SK-N-SH (cell line): ENCODE results near the gene TNFSF13. TPM values are rescaled to one million over a fixed set of nuclear protein-coding genes. Genes with fewer than 3 reads are reported as not detected.
A peak's percentile ranks its signal among the peaks of the same experiment; 100 is the strongest.

Experiments
- CTCF ChIA-PET: fragments of 300-600, 350-600 bp; formaldehyde crosslinking; extraction: SDS; loops from one replicate; lab custom pipeline; 2021; lab: Yijun Ruan, JAX
- POLR2A ChIA-PET: fragments of 350-600 bp; sonication (Branson Sonifier 250); formaldehyde crosslinking; extraction: SDS; loops from one replicate; lab custom pipeline; 2020; ENCODE audit warnings: antibody characterized with exemption, inconsistent platforms; lab: Yijun Ruan, JAX
- DNase-seq: peaks from one replicate; pipeline ENCODE4 v3.0.0; 2012
- H2AFZ ChIP-seq: fragments of 200-600 bp; sonication (generic); 2 replicates; pipeline ENCODE4 v1.8.1; 2016; ENCODE audit warnings: antibody characterized with exemption, mild to moderate bottlenecking, low read depth
- H3F3A ChIP-seq: fragments of 200-600 bp; sonication (generic); replicated peaks from 2 replicates; pipeline ENCODE3; 2016; ENCODE audit warnings: antibody characterized with exemption, mild to moderate bottlenecking; ENCODE audit not compliant: insufficient read depth
- H3K27ac ChIP-seq, 2 experiments: fragments of 200-500 bp in 1 of 2; fragments of 200-600 bp in 1 of 2; sonication (Bioruptor generic) in 1 of 2; sonication (generic), shearing (Covaris generic) in 1 of 2; 2 replicates each; pipeline versions ENCODE4 v1.5.1 to v1.6.1; 2014 to 2016; ENCODE audit warnings: low read depth in 2 of 2, inconsistent platforms in 1 of 2, low read length in 1 of 2, mild to moderate bottlenecking in 1 of 2, mixed read lengths in 1 of 2
- H3K27me3 ChIP-seq: fragments of 200-600 bp; sonication (generic), shearing (Covaris generic); 2 replicates; pipeline ENCODE4 v1.6.1; 2016; ENCODE audit warnings: mixed run types; ENCODE audit not compliant: insufficient read depth
- H3K36me3 ChIP-seq, 2 experiments: fragments of 200-500 bp in 1 of 2; fragments of 200-600 bp in 1 of 2; sonication (Bioruptor generic) in 1 of 2; sonication (generic) in 1 of 2; replicated peaks in 1 of 2; 2 replicates each; pipeline versions ENCODE3 to v1.5.1; 2014 to 2016; ENCODE audit warnings: low read length in 1 of 2, mild to moderate bottlenecking in 1 of 2; ENCODE audit not compliant: insufficient read depth in 2 of 2, control insufficient read depth in 1 of 2
- H3K4me1 ChIP-seq, 2 experiments: fragments of 200-500 bp in 1 of 2; fragments of 200-600 bp in 1 of 2; sonication (Bioruptor generic) in 1 of 2; sonication (generic), shearing (Covaris generic) in 1 of 2; 2 replicates each; pipeline versions ENCODE4 v1.5.1 to v1.6.1; 2014 to 2016; ENCODE audit warnings: low read depth in 1 of 2, low read length in 1 of 2, mixed run types in 1 of 2; ENCODE audit not compliant: insufficient read depth in 2 of 2, control insufficient read depth in 1 of 2
- H3K4me2 ChIP-seq: fragments of 200-600 bp; sonication (generic), shearing (Covaris generic); 2 replicates; pipeline ENCODE4 v1.6.1; 2017; ENCODE audit warnings: mixed run types
- H3K4me3 ChIP-seq, 2 experiments: fragments of 200-500 bp in 1 of 2; fragments of 200-600 bp in 1 of 2; sonication (Bioruptor generic) in 1 of 2; sonication (generic), shearing (Covaris generic) in 1 of 2; 2 replicates each; pipeline versions ENCODE4 v1.5.1 to v1.8.1; 2014 to 2016; ENCODE audit warnings: low read depth in 2 of 2, inconsistent platforms in 1 of 2, low read length in 1 of 2, mild to moderate bottlenecking in 1 of 2, mixed read lengths in 1 of 2, moderate library complexity in 1 of 2
- H3K79me2 ChIP-seq: fragments of 200-600 bp; sonication (generic); 2 replicates; pipeline ENCODE4 v1.8.1; 2017; ENCODE audit warnings: mild to moderate bottlenecking; ENCODE audit not compliant: insufficient read depth
- H3K9ac ChIP-seq: fragments of 200-600 bp; sonication (generic); 2 replicates; pipeline ENCODE4 v1.6.1; 2017; ENCODE audit warnings: mixed run types
- H3K9me2 ChIP-seq: fragments of 200-600 bp; sonication (generic); 2 replicates; pipeline ENCODE4 v1.6.1; 2017; ENCODE audit warnings: mixed run types
- H3K9me3 ChIP-seq: fragments of 200-600 bp; sonication (generic); 2 replicates; pipeline ENCODE4 v1.6.1; 2017; ENCODE audit warnings: mixed run types, mild to moderate bottlenecking, moderate library complexity
- H4K20me1 ChIP-seq: fragments of 200-600 bp; sonication (generic); 2 replicates; pipeline ENCODE4 v1.6.1; 2017; ENCODE audit warnings: mild to moderate bottlenecking, mixed run types; ENCODE audit not compliant: insufficient read depth
- CHD2 ChIP-seq: fragments of 150-350 bp; IDR thresholded peaks from 2 replicates; pipeline ENCODE4 v1.6.1; 2018; ENCODE audit warnings: low read length; ENCODE audit not compliant: partially characterized antibody
- ELF1 ChIP-seq: IDR thresholded peaks from 2 replicates; pipeline ENCODE4 v1.4.0; 2012
- EP300 ChIP-seq, 2 experiments: IDR thresholded peaks; 2 replicates each; pipeline versions ENCODE4 v1.4.0 to v1.6.1; 2012; ENCODE audit warnings: borderline replicate concordance in 1 of 2, low read depth in 1 of 2, low read length in 1 of 2
- FOSL2 ChIP-seq: IDR thresholded peaks from 2 replicates; pipeline ENCODE4 v1.4.0; 2012; ENCODE audit warnings: low read depth, mild to moderate bottlenecking, moderate library complexity, borderline replicate concordance
- FOXM1 ChIP-seq: IDR thresholded peaks from 2 replicates; pipeline ENCODE4 v1.4.0; 2012; ENCODE audit warnings: low read depth, mild to moderate bottlenecking
- GABPA ChIP-seq: IDR thresholded peaks from 2 replicates; pipeline ENCODE4 v1.4.0; 2012; ENCODE audit warnings: low read depth, mild to moderate bottlenecking
- IRF3 ChIP-seq: fragments of 150-350 bp; IDR thresholded peaks from 2 replicates; pipeline ENCODE4 v1.6.1; 2016; ENCODE audit warnings: mild to moderate bottlenecking, low read depth, low read length
- JUND ChIP-seq: IDR thresholded peaks from 2 replicates; pipeline ENCODE4 v1.4.0; 2012
- MEF2A ChIP-seq: IDR thresholded peaks from 2 replicates; pipeline ENCODE4 v1.4.0; 2012; ENCODE audit warnings: low read depth, borderline replicate concordance
- MXI1 ChIP-seq: IDR thresholded peaks from 2 replicates; pipeline ENCODE4 v1.6.1; 2012; ENCODE audit warnings: mild to moderate bottlenecking, low read depth, low read length, improper control_type of control experiment
- NRF1 ChIP-seq: IDR thresholded peaks from 2 replicates; pipeline ENCODE4 v1.6.1; 2012; ENCODE audit warnings: low read depth, mild to moderate bottlenecking, low read length
- RAD21 ChIP-seq: IDR thresholded peaks from 2 replicates; pipeline ENCODE4 v1.6.1; 2012; ENCODE audit warnings: mild to moderate bottlenecking, low read length
- RCOR1 ChIP-seq: fragments of 150-350 bp; IDR thresholded peaks from 2 replicates; pipeline ENCODE4 v1.6.1; 2017; ENCODE audit warnings: antibody characterized with exemption, low read length
- REST ChIP-seq: IDR thresholded peaks from 2 replicates; pipeline ENCODE4 v1.6.1; 2012; ENCODE audit warnings: mild to moderate bottlenecking, low read depth, low read length, moderate library complexity
- RXRA ChIP-seq: IDR thresholded peaks from 2 replicates; pipeline ENCODE4 v1.4.0; 2012; ENCODE audit warnings: low read depth, mild to moderate bottlenecking, borderline replicate concordance
- TAF1 ChIP-seq: IDR thresholded peaks from 2 replicates; pipeline ENCODE4 v1.6.1; 2012; ENCODE audit warnings: low read depth, mild to moderate bottlenecking, low read length, moderate library complexity, borderline replicate concordance
- TCF12 ChIP-seq: IDR thresholded peaks from 2 replicates; pipeline ENCODE4 v1.4.0; 2012
- TEAD4 ChIP-seq: IDR thresholded peaks from 2 replicates; pipeline ENCODE4 v1.4.0; 2012; ENCODE audit warnings: mild to moderate bottlenecking, borderline replicate concordance; ENCODE audit not compliant: insufficient read depth
- USF1 ChIP-seq: IDR thresholded peaks from 2 replicates; pipeline ENCODE4 v1.4.0; 2012; ENCODE audit warnings: low read depth, borderline replicate concordance
- ZBTB33 ChIP-seq: IDR thresholded peaks from 2 replicates; pipeline ENCODE4 v1.4.0; 2012; ENCODE audit warnings: low read depth, borderline replicate concordance
- WGBS: methylation state at CpG from one replicate; pipeline ENCODE4 v1.1.6; 2017; ENCODE audit warnings: low lambda C conversion rate; 5-methylcytosine and 5-hydroxymethylcytosine counted together
- polyA plus RNA-seq, 3 experiments: library from polyadenylated mRNA; depleted of rRNA; stranded (reverse); fragments of >200 nt; gene quantifications; 2 replicates each; pipeline ENCODE4 v1.2.3, GENCODE V29; 2012
- TF ChIP-seq, protein P1 (sequence below): fragments of 200-600 bp; sonication (generic); IDR thresholded peaks from 2 replicates; pipeline ENCODE4 v1.6.1; 2017; ENCODE audit warnings: antibody characterized with exemption, mild to moderate bottlenecking, moderate library complexity

The TNFSF13 gene
- polyA plus RNA-seq, 1 of the 3 experiments (the other 2 are of a cell fraction) = 2.1 TPM

DNA sequence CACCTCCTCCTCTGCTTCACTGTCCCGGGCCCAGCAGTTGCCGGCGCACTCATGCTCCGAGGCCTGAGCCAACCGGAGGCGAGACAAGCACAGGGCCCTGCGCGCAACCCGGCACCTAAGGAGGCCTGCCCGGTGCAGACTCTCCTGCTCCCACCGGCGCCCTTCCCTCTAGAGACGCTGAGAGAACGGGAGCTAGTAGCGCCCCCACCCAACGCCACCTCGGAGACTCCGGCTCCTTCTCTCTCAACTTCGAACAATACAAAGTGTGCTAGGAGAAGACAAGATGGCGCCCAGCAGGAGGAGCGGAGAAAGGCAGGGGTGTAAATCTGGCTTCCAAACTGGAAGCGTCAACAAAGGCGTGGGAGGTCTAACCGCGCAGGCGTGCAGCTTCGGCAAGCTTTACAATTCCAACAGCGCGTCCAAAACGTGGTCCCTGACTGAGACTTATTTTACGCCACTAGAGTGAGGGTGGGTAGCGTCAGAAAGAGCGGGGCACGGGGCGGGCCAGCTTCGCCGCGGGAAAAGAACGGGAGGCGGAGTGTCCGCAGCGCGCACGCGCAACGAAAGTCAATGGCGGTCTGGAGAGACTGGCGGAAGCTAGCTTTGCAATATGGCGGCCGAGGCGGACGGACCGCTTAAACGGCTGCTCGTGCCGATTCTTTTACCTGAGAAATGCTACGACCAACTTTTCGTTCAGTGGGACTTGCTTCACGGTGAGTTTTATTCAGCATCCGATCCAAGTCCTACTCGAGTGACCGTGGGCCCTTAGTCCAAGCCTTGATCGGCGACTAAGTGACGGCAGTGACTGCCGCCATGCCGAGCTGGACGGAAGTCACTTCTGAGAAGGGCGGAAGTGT lies 24.9 kb downstream of the TNFSF13 start, which contains the start of gene MPDU1:
Gene MPDU1 (plus strand): TSS at position 600 of the 857 bp plus-strand sequence. CDS start 11 bp downstream, at position 611.
- H3K4me1 ChIP-seq = peaks cover 22 to 32% of the 10 kb centered on the region in 2 experiments; a peak in 3 of 4 replicates
- POLR2A ChIA-PET = interaction anchor here (0.6 to 2.7 kb wide), 17 partner anchors 10 to 581 kb away, joined by 3 to 37 read pairs (median 4); partner anchors contain the start of genes DLG4, EFNB3, GABARAP and SAT2
- TF ChIP-seq, protein P1, sequence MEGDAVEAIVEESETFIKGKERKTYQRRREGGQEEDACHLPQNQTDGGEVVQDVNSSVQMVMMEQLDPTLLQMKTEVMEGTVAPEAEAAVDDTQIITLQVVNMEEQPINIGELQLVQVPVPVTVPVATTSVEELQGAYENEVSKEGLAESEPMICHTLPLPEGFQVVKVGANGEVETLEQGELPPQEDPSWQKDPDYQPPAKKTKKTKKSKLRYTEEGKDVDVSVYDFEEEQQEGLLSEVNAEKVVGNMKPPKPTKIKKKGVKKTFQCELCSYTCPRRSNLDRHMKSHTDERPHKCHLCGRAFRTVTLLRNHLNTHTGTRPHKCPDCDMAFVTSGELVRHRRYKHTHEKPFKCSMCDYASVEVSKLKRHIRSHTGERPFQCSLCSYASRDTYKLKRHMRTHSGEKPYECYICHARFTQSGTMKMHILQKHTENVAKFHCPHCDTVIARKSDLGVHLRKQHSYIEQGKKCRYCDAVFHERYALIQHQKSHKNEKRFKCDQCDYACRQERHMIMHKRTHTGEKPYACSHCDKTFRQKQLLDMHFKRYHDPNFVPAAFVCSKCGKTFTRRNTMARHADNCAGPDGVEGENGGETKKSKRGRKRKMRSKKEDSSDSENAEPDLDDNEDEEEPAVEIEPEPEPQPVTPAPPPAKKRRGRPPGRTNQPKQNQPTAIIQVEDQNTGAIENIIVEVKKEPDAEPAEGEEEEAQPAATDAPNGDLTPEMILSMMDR = no peak
- TF ChIP-seq RAD21 (no peak), TCF12 (no peak), USF1 (no peak), RXRA (no peak), FOXM1 (no peak), CHD2 (no peak), TEAD4 (no peak), MEF2A (no peak), MXI1 (peak; percentile 100), IRF3 (peak; percentile 6; the same call in 1 of the 2 replicates), ELF1 (peak; percentile 94), ZBTB33 (no peak; the same call in 1 of the 2 replicates), GABPA (peak; percentile 96), RCOR1 (no peak), FOSL2 (no peak), TAF1 (peak; percentile 93; the same call in 1 of the 2 replicates), REST (peak; percentile 27; the same call in 1 of the 2 replicates), NRF1 (peak; percentile 87), EP300 (IDR thresholded peaks at IDR 0.05; ENCODE audit: borderline replicate concordance in 1 of 2, low read depth in 1 of 2, low read length in 1 of 2) (no peak), JUND (no peak; the same call in 1 of the 2 replicates)

More for the DNA sequence above, 24.9 kb downstream of the TNFSF13 start, which contains the start of gene MPDU1:
- Histone ChIP-seq H3K4me3 (peak within 1 kb of the TSS; percentile 65 to 73), H4K20me1 (peaks cover 7% of the 10 kb centered on the region), H3K4me2 (peak within 1 kb of the TSS; percentile 87), H3K79me2 (peaks cover 54% of the 10 kb centered on the region), H3K27ac (peak within 1 kb of the TSS; percentile 97 to 98), H3K9ac (peak within 1 kb of the TSS; percentile 96), H2AFZ (peak within 1 kb of the TSS; percentile 95), H3K9me3 (no peaks in the 10 kb centered on the region), H3K36me3 (peaks cover 10 to 21% of the 10 kb centered on the region in 2 experiments), H3F3A (peaks cover 35% of the 10 kb centered on the region), H3K9me2 (no peaks in the 10 kb centered on the region), H3K27me3 (no peaks in the 10 kb centered on the region)
- CTCF ChIA-PET = interaction anchor here (0.7 to 3.4 kb wide), 6 partner anchors 11 to 104 kb away, joined by 3 to 22 read pairs (median 12); partner anchors contain the start of genes FXR2, SENP3 and TP53
- 27% methylated on average over 52 of the region's 69 CpGs for WGBS
- DNase-seq = peak; percentile 93
